GM06990 (cell line): ENCODE measurements around the gene SPRN.

ENCODE experiments used
- DNase-seq: peaks from one replicate; pipeline ENCODE4 v3.0.0-alpha.2; 2011; ENCODE audit not compliant: insufficient read length; ENCODE audit errors: extremely low read depth
- H3K27me3 ChIP-seq: replicated peaks from 2 replicates; pipeline ENCODE4 v1.6.0; 2011; ENCODE audit warnings: low read length; ENCODE audit not compliant: control insufficient read depth, insufficient read depth
- H3K36me3 ChIP-seq: 2 replicates; pipeline ENCODE4 v1.5.1; 2011; ENCODE audit warnings: low read length; ENCODE audit not compliant: control insufficient read depth, insufficient read depth
- H3K4me3 ChIP-seq: replicated peaks from 2 replicates; pipeline ENCODE4 v1.5.1; 2011; ENCODE audit warnings: low read depth, mild to moderate bottlenecking, control low read depth, low read length
- TF ChIP-seq, protein P1 (sequence below): IDR thresholded peaks from 2 replicates; pipeline ENCODE4 v1.5.1; 2011; ENCODE audit warnings: low read length, control low read depth, mild to moderate bottlenecking, inconsistent platforms; ENCODE audit not compliant: insufficient read depth, poor library complexity, severe bottlenecking

The SPRN gene

DNA sequence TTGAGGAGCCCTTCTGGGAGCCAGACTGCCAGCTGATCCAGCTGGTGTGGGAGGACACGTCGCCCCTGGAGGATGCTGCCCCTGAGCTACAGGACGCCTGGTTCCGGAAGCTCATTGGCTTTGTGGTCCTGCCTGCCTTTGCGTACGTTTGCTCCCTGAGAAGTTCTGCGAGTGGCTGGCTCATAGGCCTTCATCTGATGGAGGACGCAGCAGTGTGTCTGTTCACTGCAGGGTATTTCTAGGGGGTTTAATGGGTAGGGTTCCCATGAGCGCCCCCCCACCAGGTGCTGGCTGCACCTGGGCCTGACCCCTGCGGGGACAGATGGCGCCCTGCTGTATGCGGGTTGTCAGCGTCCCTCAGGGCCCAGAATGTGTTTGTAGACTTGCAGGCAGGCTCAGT is 40.4 kb downstream of the SPRN start:
- Histone ChIP-seq H3K36me3 (peaks cover 3% of the 10 kb centered on the region), H3K4me3 (no peak overlapping the region), H3K27me3 (no peaks in the 10 kb centered on the region)
- TF ChIP-seq, protein P1, sequence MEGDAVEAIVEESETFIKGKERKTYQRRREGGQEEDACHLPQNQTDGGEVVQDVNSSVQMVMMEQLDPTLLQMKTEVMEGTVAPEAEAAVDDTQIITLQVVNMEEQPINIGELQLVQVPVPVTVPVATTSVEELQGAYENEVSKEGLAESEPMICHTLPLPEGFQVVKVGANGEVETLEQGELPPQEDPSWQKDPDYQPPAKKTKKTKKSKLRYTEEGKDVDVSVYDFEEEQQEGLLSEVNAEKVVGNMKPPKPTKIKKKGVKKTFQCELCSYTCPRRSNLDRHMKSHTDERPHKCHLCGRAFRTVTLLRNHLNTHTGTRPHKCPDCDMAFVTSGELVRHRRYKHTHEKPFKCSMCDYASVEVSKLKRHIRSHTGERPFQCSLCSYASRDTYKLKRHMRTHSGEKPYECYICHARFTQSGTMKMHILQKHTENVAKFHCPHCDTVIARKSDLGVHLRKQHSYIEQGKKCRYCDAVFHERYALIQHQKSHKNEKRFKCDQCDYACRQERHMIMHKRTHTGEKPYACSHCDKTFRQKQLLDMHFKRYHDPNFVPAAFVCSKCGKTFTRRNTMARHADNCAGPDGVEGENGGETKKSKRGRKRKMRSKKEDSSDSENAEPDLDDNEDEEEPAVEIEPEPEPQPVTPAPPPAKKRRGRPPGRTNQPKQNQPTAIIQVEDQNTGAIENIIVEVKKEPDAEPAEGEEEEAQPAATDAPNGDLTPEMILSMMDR = no peak
- no peak for DNase-seq

DNA sequence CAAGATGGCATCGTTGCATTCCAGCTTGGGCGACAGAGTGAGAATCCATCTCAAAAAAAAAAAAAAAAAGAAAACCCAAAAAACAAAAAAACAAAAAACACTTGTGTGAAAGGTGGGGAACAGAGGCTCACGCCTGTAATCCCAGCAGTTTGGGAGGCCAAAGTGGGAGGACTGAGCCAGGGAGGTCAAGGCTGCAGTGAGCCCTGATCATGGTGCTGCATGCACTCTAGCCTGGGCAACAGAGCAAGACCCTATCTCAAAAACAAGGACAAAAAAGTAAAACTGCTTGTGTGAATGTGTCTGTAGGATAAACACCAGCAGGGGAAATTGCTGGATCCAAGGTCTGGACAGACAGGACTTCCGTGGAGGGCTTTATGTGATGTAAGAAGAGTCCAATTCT is 40.9 kb downstream of the SPRN start:
- Histone ChIP-seq H3K36me3 (peaks cover 3% of the 10 kb centered on the region), H3K4me3 (no peak overlapping the region), H3K27me3 (no peaks in the 10 kb centered on the region)
- DNase-seq = no peak
- TF ChIP-seq, protein P1 = no peak

GRCh38 chr10:133381036-133381435 is 43.4 kb downstream of the SPRN start:
- no peak overlapping the region for H3K4me3 ChIP-seq
- H3K36me3 ChIP-seq = peaks cover 3% of the 10 kb centered on the region
- H3K27me3 ChIP-seq = no peaks in the 10 kb centered on the region
- TF ChIP-seq, protein P1 = no peak
- no peak for DNase-seq

- TF ChIP-seq, protein P1 = no peak
- Histone ChIP-seq H3K4me3 (peak overlapping the region; percentile 75), H3K27me3 (no peaks in the 10 kb centered on the region), H3K36me3 (peaks cover 3% of the 10 kb centered on the region)
- no peak for DNase-seq
Observed at GRCh38 chr10:133379801-133380666, 44.4 kb downstream of the SPRN start.

- H3K36me3 ChIP-seq = peaks cover 3% of the 10 kb centered on the region
- peak; percentile 80 for DNase-seq
- peak within 1 kb of the TSS; percentile 82 for H3K4me3 ChIP-seq
- TF ChIP-seq, protein P1 = no peak
- no peaks in the 10 kb centered on the region for H3K27me3 ChIP-seq
Observed at GRCh38 chr10:133379152-133379800, 45.1 kb downstream of the SPRN start, which contains the start of gene PAOX. Gene PAOX (plus strand): TSS chr10:133379262. CDS start chr10:133379317, 55 bp downstream.
